Measurements from ENCODE around the gene DNAAF8. TPM values are rescaled to one million over a fixed set of nuclear protein-coding genes. Genes with fewer than 3 reads are reported as not detected.

Gene DNAAF8
- polyA plus RNA-seq, 2 of the 4 experiments (the other 2 are of a cell fraction) = 1.6 TPM

- 88% methylated on average over 14 of the region's 14 CpGs for WGBS (ENCODE audit: missing lambda C conversion rate)
- DNase-seq (ENCODE audit: low read depth in 1 of 2, low spot score in 1 of 2) (no peak), FAIRE-seq (no peak), ATAC-seq (no peak)
- Histone ChIP-seq H3K27ac (no peak overlapping the region), H3K4me1 (no peaks in the 10 kb centered on the region), H3K4me2 (no peak overlapping the region), H3K4me3 (no peak overlapping the region), H3K9me3 (no peaks in the 10 kb centered on the region)
- ChIA-PET POLR2A (interaction anchor here (0.7 to 1.5 kb wide), 2 partner anchors 13 to 21 kb away, joined by 3 to 7 read pairs; partner anchors contain the start of gene DNAAF8), CTCF (interaction anchor here (1.3 to 1.6 kb wide), 2 partner anchors 8 to 21 kb away, joined by 3 to 5 read pairs; no protein-coding TSS in a partner anchor)
- TF ChIP-seq POLR2AphosphoS2 (conservative IDR thresholded peaks at IDR 0.05; ENCODE audit: low read length) (no peak), HOXB5 (CRISPR knock-in tag; IDR thresholded peaks at IDR 0.05) (no peak)
These were observed 13.8 kb downstream of the DNAAF8 start for GRCh38 chr16:4747906-4748681.

GRCh38 chr16:4748682-4749411, 14.5 kb downstream of the DNAAF8 start:
- TF ChIP-seq NFE2L2 (conservative IDR thresholded peaks at IDR 0.05; ENCODE audit: low read length) (no peak), CTCF (IDR thresholded peaks at IDR 0.05) (no peak), HOXB5 (CRISPR knock-in tag; IDR thresholded peaks at IDR 0.05) (no peak), GATA3 (IDR thresholded peaks at IDR 0.05; ENCODE audit: borderline replicate concordance) (no peak), POLR2AphosphoS2 (conservative IDR thresholded peaks at IDR 0.05; ENCODE audit: low read length) (no peak), CHD4 (IDR thresholded peaks at IDR 0.05; ENCODE audit: borderline replicate concordance) (no peak), BCL3 (IDR thresholded peaks at IDR 0.05) (no peak)
- Histone ChIP-seq H3K4me3 (no peak overlapping the region), H3K27ac (no peak overlapping the region), H3K4me1 (no peaks in the 10 kb centered on the region), H3K9me3 (no peaks in the 10 kb centered on the region), H3K4me2 (no peak overlapping the region)
- ChIA-PET POLR2A (interaction anchor here (1.5 kb wide), 1 partner anchor 15 kb away, joined by 3 read pairs; the partner anchor contains the start of genes ANKS3 and DNAAF8), CTCF (interaction anchor here (0.5 to 1.3 kb wide), 2 partner anchors 7 to 186 kb away, joined by 3 to 5 read pairs; no protein-coding TSS in a partner anchor)
- FAIRE-seq (no peak), ATAC-seq (no peak), DNase-seq (ENCODE audit: low read depth in 1 of 2, low spot score in 1 of 2) (no peak)
- WGBS (ENCODE audit: missing lambda C conversion rate) = 85% methylated on average over 16 of the region's 16 CpGs

GRCh38 chr16:4749700-4750257, 15.4 kb downstream of the DNAAF8 start:
- ChIA-PET POLR2A (interaction anchor here (1.5 kb wide), 1 partner anchor 16 kb away, joined by 3 read pairs; the partner anchor contains the start of genes ANKS3 and DNAAF8), CTCF (interaction anchor here (0.5 to 0.9 kb wide), 3 partner anchors 187 to 348 kb away, joined by 3 to 5 read pairs (median 3); no protein-coding TSS in a partner anchor)
- WGBS (ENCODE audit: missing lambda C conversion rate) = 93% methylated on average over 7 of the region's 10 CpGs
- H3K27ac ChIP-seq = no peak overlapping the region
- H3K4me1 ChIP-seq = no peaks in the 10 kb centered on the region
- FAIRE-seq = no peak
- H3K4me3 ChIP-seq = no peak overlapping the region
- H3K9me3 ChIP-seq = no peaks in the 10 kb centered on the region
- no peak for DNase-seq (ENCODE audit: low read depth in 1 of 2, low spot score in 1 of 2)
- no peak overlapping the region for H3K4me2 ChIP-seq
- ATAC-seq = no peak
- TF ChIP-seq FOSL2 (IDR thresholded peaks at IDR 0.05) (no peak), FOSL2 (CRISPR knock-in tag; IDR thresholded peaks at IDR 0.05) (no peak), HEYL (CRISPR knock-in tag; IDR thresholded peaks at IDR 0.05) (no peak), TFCP2L1 (CRISPR knock-in tag; IDR thresholded peaks at IDR 0.05) (no peak), REST (IDR thresholded peaks at IDR 0.05) (no peak), CHD4 (IDR thresholded peaks at IDR 0.05; ENCODE audit: borderline replicate concordance) (no peak), ZFP36 (IDR thresholded peaks at IDR 0.05; ENCODE audit: borderline replicate concordance, partially characterized antibody) (no peak), NR3C1 (IDR thresholded peaks at IDR 0.05) (no peak), HMGXB4 (CRISPR knock-in tag; IDR thresholded peaks at IDR 0.05; ENCODE audit: borderline replicate concordance) (no peak), ZC3H11A (IDR thresholded peaks at IDR 0.05) (no peak), HOXB13 (CRISPR knock-in tag; IDR thresholded peaks at IDR 0.05; ENCODE audit: low read depth) (no peak)
- TF ChIP-seq, protein P1, sequence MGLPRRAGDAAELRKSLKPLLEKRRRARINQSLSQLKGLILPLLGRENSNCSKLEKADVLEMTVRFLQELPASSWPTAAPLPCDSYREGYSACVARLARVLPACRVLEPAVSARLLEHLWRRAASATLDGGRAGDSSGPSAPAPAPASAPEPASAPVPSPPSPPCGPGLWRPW (IDR thresholded peaks at IDR 0.05) = no peak
- TF ChIP-seq, protein P2, sequence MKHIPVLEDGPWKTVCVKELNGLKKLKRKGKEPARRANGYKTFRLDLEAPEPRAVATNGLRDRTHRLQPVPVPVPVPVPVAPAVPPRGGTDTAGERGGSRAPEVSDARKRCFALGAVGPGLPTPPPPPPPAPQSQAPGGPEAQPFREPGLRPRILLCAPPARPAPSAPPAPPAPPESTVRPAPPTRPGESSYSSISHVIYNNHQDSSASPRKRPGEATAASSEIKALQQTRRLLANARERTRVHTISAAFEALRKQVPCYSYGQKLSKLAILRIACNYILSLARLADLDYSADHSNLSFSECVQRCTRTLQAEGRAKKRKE (CRISPR knock-in tag; IDR thresholded peaks at IDR 0.05; ENCODE audit: low read depth) = no peak

Data from A549 (cell line).